CD14-positive monocyte (primary cell): Measurements from ENCODE around the gene RANBP3. TPM values are rescaled to one million over a fixed set of nuclear protein-coding genes. Genes with fewer than 3 reads are reported as not detected.
"Not testable (repeated sequence)": the region's sequence is repeated elsewhere in the genome, so short reads cannot be mapped to it uniquely, and the experiment has no call there.

Experiments
- DNase-seq, 3 donors: peaks; one replicate each; pipeline ENCODE4 v3.0.0-alpha.2; 2011 to 2022
- H2AFZ ChIP-seq: 2 replicates; pipeline ENCODE4 v1.6.0; 2012; ENCODE audit warnings: mild to moderate bottlenecking, low read depth, low read length, inconsistent platforms; ENCODE audit not compliant: insufficient read depth, poor library complexity, severe bottlenecking
- H3K27ac ChIP-seq, 2 donors: 1 replicate in 1 of 2; 2 replicates in 1 of 2; pipeline ENCODE4 v1.5.1; 2012 to 2013; ENCODE audit warnings: low read length in 2 of 2, control low read depth in 1 of 2, inconsistent platforms in 1 of 2, low read depth in 1 of 2, mild to moderate bottlenecking in 1 of 2
- H3K27me3 ChIP-seq, 2 donors: one replicate each; pipeline versions ENCODE4 v1.6.0 to v1.6.1; 2011 to 2013; ENCODE audit warnings: low read length in 2 of 2; ENCODE audit not compliant: control insufficient read depth in 2 of 2, insufficient read depth in 2 of 2
- H3K36me3 ChIP-seq, 2 donors: replicated peaks in 1 of 2; 1 replicate in 1 of 2; 2 replicates in 1 of 2; pipeline versions ENCODE4 v1.5.1 to v1.6.1; 2012 to 2013; ENCODE audit warnings: low read length in 2 of 2, control low read depth in 1 of 2, inconsistent platforms in 1 of 2, mild to moderate bottlenecking in 1 of 2; ENCODE audit not compliant: insufficient read depth in 2 of 2, control insufficient read depth in 1 of 2
- H3K4me1 ChIP-seq, 2 donors: 1 replicate in 1 of 2; 2 replicates in 1 of 2; pipeline versions ENCODE4 v1.5.1 to v1.6.1; 2012 to 2013; ENCODE audit warnings: low read length in 2 of 2, control low read depth in 1 of 2, inconsistent platforms in 1 of 2, mild to moderate bottlenecking in 1 of 2, moderate library complexity in 1 of 2; ENCODE audit not compliant: insufficient read depth in 2 of 2, control insufficient read depth in 1 of 2
- H3K4me2 ChIP-seq: replicated peaks from 2 replicates; pipeline ENCODE3; 2012; ENCODE audit warnings: low read length, moderate library complexity, mild to moderate bottlenecking; ENCODE audit not compliant: poor library complexity, severe bottlenecking; ENCODE audit errors: extremely low read depth
- H3K4me3 ChIP-seq, 3 experiments: fragments of 200-600 bp in 1 of 3; sonication (generic) in 1 of 3; replicated peaks in 1 of 3; 1 replicate in 2 of 3; 2 replicates in 1 of 3; pipeline ENCODE4 v1.5.1; 2011 to 2013; ENCODE audit warnings: low read length in 3 of 3, mild to moderate bottlenecking in 3 of 3, control low read depth in 2 of 3, low read depth in 2 of 3, inconsistent platforms in 1 of 3, moderate library complexity in 1 of 3
- H3K79me2 ChIP-seq: 2 replicates; pipeline ENCODE4 v1.6.0; 2012; ENCODE audit warnings: mild to moderate bottlenecking, control low read depth, inconsistent platforms, low read length, moderate library complexity; ENCODE audit not compliant: insufficient read depth
- H3K9ac ChIP-seq: 2 replicates; pipeline ENCODE4 v1.6.0; 2017; ENCODE audit warnings: low read length, mild to moderate bottlenecking; ENCODE audit not compliant: insufficient read depth, poor library complexity, severe bottlenecking
- H3K9me3 ChIP-seq, 2 donors: replicated peaks in 1 of 2; 1 replicate in 1 of 2; 2 replicates in 1 of 2; pipeline versions ENCODE4 v1.5.1 to v1.6.1; 2012 to 2013; ENCODE audit warnings: low read length in 2 of 2, control low read depth in 1 of 2; ENCODE audit not compliant: control insufficient read depth in 1 of 2, insufficient read depth in 1 of 2
- H4K20me1 ChIP-seq: 2 replicates; pipeline ENCODE4 v1.6.0; 2012; ENCODE audit warnings: mild to moderate bottlenecking, low read length, control low read depth, moderate library complexity; ENCODE audit not compliant: insufficient read depth
- H3K27ac Mint-ChIP-seq, 7 donors: one replicate each; pipeline ENCODE4 v1.8.0; 2020; ENCODE audit warnings: mild to moderate bottlenecking in 7 of 7, mixed read lengths in 7 of 7, moderate library complexity in 6 of 7, inconsistent platforms in 2 of 7
- H3K27me3 Mint-ChIP-seq, 3 donors: one replicate each; pipeline ENCODE4 v1.8.0; 2021 to 2022; ENCODE audit warnings: low read depth in 3 of 3, mild to moderate bottlenecking in 3 of 3, mixed read lengths in 3 of 3, moderate library complexity in 3 of 3, inconsistent platforms in 1 of 3
- H3K36me3 Mint-ChIP-seq, 2 donors: one replicate each; pipeline ENCODE4 v1.8.0; 2020; ENCODE audit warnings: mixed read lengths in 2 of 2, inconsistent platforms in 1 of 2, mild to moderate bottlenecking in 1 of 2
- H3K4me1 Mint-ChIP-seq: one replicate; pipeline ENCODE4 v1.8.0; 2020; ENCODE audit warnings: mild to moderate bottlenecking, mixed read lengths
- H3K4me3 Mint-ChIP-seq, 2 donors: one replicate each; pipeline ENCODE4 v1.8.0; 2020; ENCODE audit warnings: mild to moderate bottlenecking in 2 of 2, mixed read lengths in 2 of 2, moderate library complexity in 1 of 2
- H3K9me3 Mint-ChIP-seq, 7 donors: one replicate each; pipeline ENCODE4 v1.8.0; 2020 to 2022; ENCODE audit warnings: mixed read lengths in 7 of 7, mild to moderate bottlenecking in 6 of 7, moderate library complexity in 6 of 7, inconsistent platforms in 2 of 7
- WGBS: methylation state at CpG from one replicate; pipeline ENCODE4 v1.1.5; 2013; ENCODE audit warnings: missing lambda C conversion rate; ENCODE audit not compliant: insufficient coverage; 5-methylcytosine and 5-hydroxymethylcytosine counted together
- intact Hi-C, 2 donors: fragments of 100-400 bp; cut with micrococcal nuclease; formaldehyde crosslinking; loops; one replicate each; pipeline versions ENCODE4 v1.15.0 to v1.15.1; 2023
- polyA plus RNA-seq, 3 donors: library from polyadenylated mRNA; depleted of rRNA in 1 of 3; unstranded in 2 of 3; stranded (reverse) in 1 of 3; fragments of 300-500 nt in 2 of 3; fragments of >200 nt in 1 of 3; fragmentation: Illumina TruSeq in 2 of 3; gene quantifications; 1 replicate in 2 of 3; 2 replicates in 1 of 3; pipeline ENCODE4 v1.2.3, GENCODE V29; 2012 to 2021
- TF ChIP-seq, protein P1 (sequence below): fragments of 200-600 bp; IDR thresholded peaks from one replicate; pipeline ENCODE4 v1.8.0; 2022; ENCODE audit warnings: antibody characterized with exemption, mild to moderate bottlenecking

RANBP3 gene
- polyA plus RNA-seq, 3 donors = 4.5 to 49.5 (median 8.1) TPM

DNA sequence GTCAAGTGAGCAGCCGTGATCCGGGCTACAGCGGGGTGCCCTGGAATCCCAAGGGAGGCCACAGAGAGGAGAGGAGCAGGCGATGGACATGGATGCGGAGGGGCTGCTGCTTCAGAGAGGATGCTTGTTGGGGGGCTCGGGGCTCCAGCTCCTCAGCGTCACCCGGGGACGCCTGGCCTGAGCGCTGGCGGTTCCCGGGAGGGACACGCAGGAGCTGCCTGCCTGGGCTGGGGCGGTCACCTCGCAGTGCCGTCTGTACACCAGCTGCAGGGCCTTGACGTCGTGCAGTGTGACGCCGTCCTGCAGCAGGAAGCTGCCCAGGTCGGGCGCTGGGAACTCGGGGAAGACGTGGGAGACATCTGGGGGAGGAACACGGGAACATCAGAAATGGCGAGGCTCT is 29.9 kb upstream of the RANBP3 start:
- Histone ChIP-seq H3K27ac (no peak overlapping the region), H3K4me3 (no peak overlapping the region), H3K79me2 (no peaks in the 10 kb centered on the region), H3K4me2 (no peak overlapping the region), H2AFZ (no peak overlapping the region), H3K4me1 (no peaks in the 10 kb centered on the region), H3K27me3 (no peaks in the 10 kb centered on the region), H3K9me3 (no peaks in the 10 kb centered on the region), H3K9ac (no peak overlapping the region), H3K36me3 (peaks cover 0 to 2% of the 10 kb centered on the region in 2 donors), H4K20me1 (no peaks in the 10 kb centered on the region)
- H3K9me3 Mint-ChIP-seq = peaks cover 0 to 1% (median 0%) of the 10 kb centered on the region in 7 donors
- intact Hi-C loops = no loop called here
- TF ChIP-seq, protein P1, sequence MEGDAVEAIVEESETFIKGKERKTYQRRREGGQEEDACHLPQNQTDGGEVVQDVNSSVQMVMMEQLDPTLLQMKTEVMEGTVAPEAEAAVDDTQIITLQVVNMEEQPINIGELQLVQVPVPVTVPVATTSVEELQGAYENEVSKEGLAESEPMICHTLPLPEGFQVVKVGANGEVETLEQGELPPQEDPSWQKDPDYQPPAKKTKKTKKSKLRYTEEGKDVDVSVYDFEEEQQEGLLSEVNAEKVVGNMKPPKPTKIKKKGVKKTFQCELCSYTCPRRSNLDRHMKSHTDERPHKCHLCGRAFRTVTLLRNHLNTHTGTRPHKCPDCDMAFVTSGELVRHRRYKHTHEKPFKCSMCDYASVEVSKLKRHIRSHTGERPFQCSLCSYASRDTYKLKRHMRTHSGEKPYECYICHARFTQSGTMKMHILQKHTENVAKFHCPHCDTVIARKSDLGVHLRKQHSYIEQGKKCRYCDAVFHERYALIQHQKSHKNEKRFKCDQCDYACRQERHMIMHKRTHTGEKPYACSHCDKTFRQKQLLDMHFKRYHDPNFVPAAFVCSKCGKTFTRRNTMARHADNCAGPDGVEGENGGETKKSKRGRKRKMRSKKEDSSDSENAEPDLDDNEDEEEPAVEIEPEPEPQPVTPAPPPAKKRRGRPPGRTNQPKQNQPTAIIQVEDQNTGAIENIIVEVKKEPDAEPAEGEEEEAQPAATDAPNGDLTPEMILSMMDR = no peak
- no peak overlapping the region for H3K27ac Mint-ChIP-seq
- DNase-seq = no peak
- H3K36me3 Mint-ChIP-seq = peaks cover 14 to 46% of the 10 kb centered on the region in 2 donors
- H3K27me3 Mint-ChIP-seq = peaks cover 0 to 1% (median 0%) of the 10 kb centered on the region in 3 donors
- no peak overlapping the region for H3K4me3 Mint-ChIP-seq
- 95% methylated on average over 26 of the region's 26 CpGs for WGBS
- no peaks in the 10 kb centered on the region for H3K4me1 Mint-ChIP-seq

DNA sequence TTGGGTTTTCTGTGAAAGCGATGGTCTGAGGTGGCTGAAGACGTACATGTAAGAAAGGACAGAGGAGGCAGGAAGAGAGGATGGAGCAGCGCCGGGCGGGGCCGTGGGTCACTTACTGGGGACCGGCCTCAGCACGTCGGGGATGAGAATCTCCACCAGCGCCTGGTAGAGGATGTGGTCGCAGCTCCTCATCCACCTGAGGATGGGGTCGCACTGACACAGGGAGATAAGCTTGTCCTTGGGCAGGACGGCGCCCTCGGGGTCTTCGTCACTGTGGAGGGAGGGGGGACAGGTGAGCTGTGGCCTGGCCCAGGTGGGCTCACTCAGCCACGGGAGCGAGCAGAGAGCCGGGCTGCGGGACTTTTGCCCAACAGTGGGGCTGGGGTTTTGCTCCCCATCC is 29.0 kb upstream of the RANBP3 start:
- TF ChIP-seq, protein P1 = no peak
- no peak overlapping the region for H2AFZ ChIP-seq
- no peak overlapping the region for H3K4me3 ChIP-seq
- no peaks in the 10 kb centered on the region for H4K20me1 ChIP-seq
- no peak overlapping the region for H3K27ac ChIP-seq
- no peaks in the 10 kb centered on the region for H3K79me2 ChIP-seq
- H3K9me3 ChIP-seq = no peaks in the 10 kb centered on the region
- peak overlapping the region in 1 of 7 donors; percentile 54 for H3K27ac Mint-ChIP-seq
- 97% methylated on average over 19 of the region's 20 CpGs for WGBS
- no peak overlapping the region for H3K4me2 ChIP-seq
- H3K4me1 Mint-ChIP-seq = no peaks in the 10 kb centered on the region
- peaks cover 14 to 52% of the 10 kb centered on the region in 2 donors for H3K36me3 Mint-ChIP-seq
- intact Hi-C loops = no loop called here
- H3K36me3 ChIP-seq = peaks cover 5 to 7% of the 10 kb centered on the region in 2 donors
- no peak overlapping the region for H3K9ac ChIP-seq
- H3K27me3 ChIP-seq = no peaks in the 10 kb centered on the region
- H3K4me3 Mint-ChIP-seq = no peak overlapping the region
- no peak for DNase-seq
- no peaks in the 10 kb centered on the region for H3K4me1 ChIP-seq
- peaks cover 0 to 1% (median 0%) of the 10 kb centered on the region in 7 donors for H3K9me3 Mint-ChIP-seq
- peaks cover 0 to 1% (median 0%) of the 10 kb centered on the region in 3 donors for H3K27me3 Mint-ChIP-seq

DNA sequence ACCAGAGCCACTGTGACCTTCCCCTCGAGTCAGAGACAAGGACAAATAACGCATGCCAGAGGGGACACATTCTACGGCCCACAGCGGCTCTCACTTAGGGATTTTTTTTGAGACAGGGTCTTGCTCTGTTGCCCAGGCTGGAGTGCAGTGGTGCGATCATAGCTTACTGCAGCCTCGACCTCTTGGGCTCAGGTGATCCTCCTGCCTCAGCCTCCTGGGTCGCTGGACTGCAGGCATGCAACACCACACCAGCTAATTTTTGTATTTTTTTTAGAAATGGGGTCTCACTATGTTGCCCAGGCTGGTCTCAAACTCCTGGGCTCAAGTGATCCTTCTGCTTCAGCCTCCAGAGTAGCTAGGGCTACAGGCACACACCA is 28.1 kb upstream of the RANBP3 start:
- H4K20me1 ChIP-seq, H3K9ac ChIP-seq, H2AFZ ChIP-seq, H3K4me1 ChIP-seq, H3K27ac ChIP-seq, H3K9me3 ChIP-seq, H3K27me3 ChIP-seq, H3K4me2 ChIP-seq, intact Hi-C loops, H3K4me1 Mint-ChIP-seq, H3K79me2 ChIP-seq, H3K27ac Mint-ChIP-seq, DNase-seq, H3K4me3 ChIP-seq, H3K27me3 Mint-ChIP-seq, H3K9me3 Mint-ChIP-seq, H3K4me3 Mint-ChIP-seq: not testable (repeated sequence)
- peaks cover 5 to 11% of the 10 kb centered on the region in 2 donors for H3K36me3 ChIP-seq
- 99% methylated on average over 5 of the region's 7 CpGs for WGBS
- peaks cover 18 to 55% of the 10 kb centered on the region in 2 donors for H3K36me3 Mint-ChIP-seq
